ENCODE data around the gene RBM5. TPM values are rescaled to one million over a fixed set of nuclear protein-coding genes. Genes with fewer than 3 reads are reported as not detected.

The RBM5 gene
- total RNA-seq, 1 experiment from 2014 or later: 128 TPM

- no peak for DNase-seq
Observed at GRCh38 chr3:50158530-50159146, 69.9 kb downstream of the RBM5 start.

GRCh38 chr3:50160561-50160983, 71.9 kb downstream of the RBM5 start:
- H2AFZ ChIP-seq (ENCODE audit: low read length): no peak overlapping the region
- ChIA-PET CTCF (no interaction called here), POLR2A (ENCODE audit: unreplicated experiment) (no interaction called here)
- H4K20me1 ChIP-seq (ENCODE audit: low read length): 0 out of 2 replicates have a peak, but pooled peaks cover 10% of the 10 kb centered on the region
- H3K9ac ChIP-seq (ENCODE audit: low read length): 0 out of 2 replicates have a peak overlapping the region, but pooled peaks have one; percentile 22
- ATAC-seq: no peak
- intact Hi-C loops (cut with micrococcal nuclease): no loop called here
- no peak overlapping the region; the same call in 1 of the 2 replicates for H3K27ac ChIP-seq (ENCODE audit: low read length)
- H3F3A ChIP-seq (ENCODE audit: low read length, unreplicated experiment): no peaks in the 10 kb centered on the region
- no peak for DNase-seq
- no peaks in the 10 kb centered on the region for H3K27me3 ChIP-seq (ENCODE audit: low read length)
- no peak overlapping the region for H3K4me3 ChIP-seq (ENCODE audit: low read length)
- peaks cover 40% of the 10 kb centered on the region for H3K79me2 ChIP-seq (ENCODE audit: low read length)
- H3K4me2 ChIP-seq (ENCODE audit: low read length): 0 out of 2 replicates have a peak overlapping the region, but pooled peaks have one; percentile 58
- H3K9me2 ChIP-seq (replicated peaks; ENCODE audit: low read length): no peaks in the 10 kb centered on the region
- H3K36me3 ChIP-seq (ENCODE audit: low read depth, low read length): no peaks in the 10 kb centered on the region
- H3K4me1 ChIP-seq (ENCODE audit: insufficient read depth, low read length): peaks cover 86% of the 10 kb centered on the region
- TF ChIP-seq CTCF (conservative IDR thresholded peaks at IDR 0.05; ENCODE audit: low read depth, low read length) (no peak), EZH2phosphoT487 (IDR thresholded peaks at IDR 0.05; ENCODE audit: borderline replicate concordance, low read length) (no peak), EZH2 (IDR thresholded peaks at IDR 0.05; ENCODE audit: low read length, unreplicated experiment) (no peak)
- no TSS peak for BruUV-seq (replicated peaks)
- no peaks in the 10 kb centered on the region for H3K9me3 ChIP-seq (ENCODE audit: low read length)

More at GRCh38 chr3:50158530-50159146, 69.9 kb downstream of the RBM5 start:
- Histone ChIP-seq H4K20me1 (ENCODE audit: low read length) (0 out of 2 replicates have a peak, but pooled peaks cover 10% of the 10 kb centered on the region), H3K4me3 (ENCODE audit: low read length) (no peak overlapping the region), H3K9ac (ENCODE audit: low read length) (no peak overlapping the region), H3K36me3 (ENCODE audit: low read depth, low read length) (no peaks in the 10 kb centered on the region), H3K4me1 (ENCODE audit: insufficient read depth, low read length) (peaks cover 70% of the 10 kb centered on the region), H3K9me3 (ENCODE audit: low read length) (no peaks in the 10 kb centered on the region), H3K4me2 (ENCODE audit: low read length) (no peak overlapping the region), H2AFZ (ENCODE audit: low read length) (no peak overlapping the region), H3F3A (ENCODE audit: low read length, unreplicated experiment) (no peaks in the 10 kb centered on the region), H3K27ac (ENCODE audit: low read length) (no peak overlapping the region), H3K79me2 (ENCODE audit: low read length) (peaks cover 34% of the 10 kb centered on the region), H3K27me3 (ENCODE audit: low read length) (no peaks in the 10 kb centered on the region), H3K9me2 (replicated peaks; ENCODE audit: low read length) (no peaks in the 10 kb centered on the region)
- BruUV-seq (replicated peaks): no TSS peak
- CTCF ChIA-PET: no interaction called here
- ATAC-seq: no peak
- POLR2A ChIA-PET (ENCODE audit: unreplicated experiment): interaction anchor here (0.6 kb wide), 1 partner anchor 619 kb away, joined by 3 read pairs; no protein-coding TSS in a partner anchor
- intact Hi-C loops (cut with micrococcal nuclease): loop anchor here (5.0 kb wide), 1 partner anchor 69 kb away; no protein-coding TSS in a partner anchor
- TF ChIP-seq CTCF (conservative IDR thresholded peaks at IDR 0.05; ENCODE audit: low read depth, low read length): 0 out of 2 replicates have a peak, but pooled peaks have one; percentile 16
- TF ChIP-seq EZH2phosphoT487 (IDR thresholded peaks at IDR 0.05; ENCODE audit: borderline replicate concordance, low read length): no peak
- no peak for TF ChIP-seq EZH2 (IDR thresholded peaks at IDR 0.05; ENCODE audit: low read length, unreplicated experiment)

GRCh38 chr3:50161320-50161719, 72.6 kb downstream of the RBM5 start:
- Histone ChIP-seq H2AFZ (ENCODE audit: low read length) (no peak overlapping the region), H3K4me2 (ENCODE audit: low read length) (peak overlapping the region; percentile 58), H3K27me3 (ENCODE audit: low read length) (no peaks in the 10 kb centered on the region), H3K4me1 (ENCODE audit: insufficient read depth, low read length) (peaks cover 87% of the 10 kb centered on the region), H3K9me2 (replicated peaks; ENCODE audit: low read length) (no peaks in the 10 kb centered on the region), H3K79me2 (ENCODE audit: low read length) (peaks cover 36% of the 10 kb centered on the region), H4K20me1 (ENCODE audit: low read length) (0 out of 2 replicates have a peak, but pooled peaks cover 3% of the 10 kb centered on the region), H3K27ac (ENCODE audit: low read length) (peak overlapping the region; percentile 99), H3F3A (ENCODE audit: low read length, unreplicated experiment) (no peaks in the 10 kb centered on the region), H3K4me3 (ENCODE audit: low read length) (no peak overlapping the region), H3K9me3 (ENCODE audit: low read length) (no peaks in the 10 kb centered on the region), H3K36me3 (ENCODE audit: low read depth, low read length) (no peaks in the 10 kb centered on the region), H3K9ac (ENCODE audit: low read length) (peak overlapping the region; percentile 22; the same call in 1 of the 2 replicates)
- no peak for TF ChIP-seq CTCF (conservative IDR thresholded peaks at IDR 0.05; ENCODE audit: low read depth, low read length)
- no peak for TF ChIP-seq EZH2phosphoT487 (IDR thresholded peaks at IDR 0.05; ENCODE audit: borderline replicate concordance, low read length)
- no peak for TF ChIP-seq EZH2 (IDR thresholded peaks at IDR 0.05; ENCODE audit: low read length, unreplicated experiment)
- CTCF ChIA-PET: no interaction called here
- ATAC-seq: peak; percentile 10
- POLR2A ChIA-PET (ENCODE audit: unreplicated experiment): no interaction called here
- intact Hi-C loops (cut with micrococcal nuclease): no loop called here
- BruUV-seq (replicated peaks): no TSS peak
- peak; percentile 65 for DNase-seq

Measured in PC-3 (cell line).